Daoy (cell line): ENCODE measurements around the gene ZNF668. TPM values are rescaled to one million over a fixed set of nuclear protein-coding genes. Genes with fewer than 3 reads are reported as not detected.
"Not testable (repeated sequence)": the region's sequence is repeated elsewhere in the genome, so short reads cannot be mapped to it uniquely, and the experiment has no call there.

Source experiments
- DNase-seq: peaks from one replicate; pipeline ENCODE4 v3.0.0-alpha.2; 2015; ENCODE audit warnings: low read depth
- total RNA-seq: library from RNA; depleted of rRNA; stranded (reverse); fragments of >200 nt; shearing (Covaris generic); gene quantifications from 2 replicates; pipeline ENCODE4 v1.2.3, GENCODE V29; 2014; rRNA removed

The ZNF668 gene
- total RNA-seq, 1 experiment from 2014 or later, result 10.5 TPM

GRCh38 chr16:31013292-31013691 is 60.7 kb downstream of the ZNF668 start:
- DNase-seq, result not testable (repeated sequence)

GRCh38 chr16:31011815-31012214 is 62.2 kb downstream of the ZNF668 start:
- not testable (repeated sequence) for DNase-seq

Other genes with a start within 250 kb of the ZNF668 start
- 27.8 and 29.4 TPM in 2 replicates for gene BCL7C, start 180.2 kb downstream of the ZNF668 start, total RNA-seq
- 0.33 and 0.46 TPM in 2 replicates for gene CTF1, start 177.6 kb downstream of the ZNF668 start, total RNA-seq
- 14.0 and 16.3 TPM in 2 replicates for gene FBXL19, start 150.7 kb downstream of the ZNF668 start, total RNA-seq
- 1.1 and 1.5 TPM in 2 replicates for gene ORAI3, start 125.2 kb downstream of the ZNF668 start, total RNA-seq
- 1.0 and 1.1 TPM in 2 replicates for gene SETD1A, start 116.5 kb downstream of the ZNF668 start, total RNA-seq
- 1.8 and 3.8 TPM in 2 replicates for gene HSD3B7, start 89.0 kb downstream of the ZNF668 start, total RNA-seq
- under 0.01 TPM in 1 of 2 replicates, not detected in the other for gene STX1B, start 63.6 kb downstream of the ZNF668 start, total RNA-seq
- 13.7 and 16.1 TPM in 2 replicates for gene STX4, start 40.7 kb downstream of the ZNF668 start, total RNA-seq
- 6.0 and 6.3 TPM in 2 replicates for gene ZNF646, start 182 bp upstream of the ZNF668 start, total RNA-seq
- gene PRSS53, start 14.7 kb upstream of the ZNF668 start, total RNA-seq, result 0.39 and 1.2 TPM in 2 replicates
- gene VKORC1, start 20.6 kb upstream of the ZNF668 start, total RNA-seq, result 58.1 and 77.1 TPM in 2 replicates
- 18.1 and 21.3 TPM in 2 replicates for gene BCKDK, start 34.1 kb upstream of the ZNF668 start, total RNA-seq
- 39.9 and 44.6 TPM in 2 replicates for gene KAT8, start 43.4 kb upstream of the ZNF668 start, total RNA-seq
- gene PRSS8, start 61.5 kb upstream of the ZNF668 start, total RNA-seq, result not detected in 2 replicates
- gene PRSS36, start 75.8 kb upstream of the ZNF668 start, total RNA-seq, result 0.17 and 0.18 TPM in 2 replicates
- gene FUS, start 105.9 kb upstream of the ZNF668 start, total RNA-seq, result 28.8 and 32.1 TPM in 2 replicates
- gene PYCARD, start 128.5 kb upstream of the ZNF668 start, total RNA-seq, result 14.7 and 23.3 TPM in 2 replicates
- gene TRIM72, start 139.9 kb upstream of the ZNF668 start, total RNA-seq, result not detected in 2 replicates
- not detected in 2 replicates for gene PYDC1, start 142.9 kb upstream of the ZNF668 start, total RNA-seq
- gene ITGAM, start 185.7 kb upstream of the ZNF668 start, total RNA-seq, result not detected in 2 replicates